ENCODE results near the gene ANKH.

Gene ANKH

DNA sequence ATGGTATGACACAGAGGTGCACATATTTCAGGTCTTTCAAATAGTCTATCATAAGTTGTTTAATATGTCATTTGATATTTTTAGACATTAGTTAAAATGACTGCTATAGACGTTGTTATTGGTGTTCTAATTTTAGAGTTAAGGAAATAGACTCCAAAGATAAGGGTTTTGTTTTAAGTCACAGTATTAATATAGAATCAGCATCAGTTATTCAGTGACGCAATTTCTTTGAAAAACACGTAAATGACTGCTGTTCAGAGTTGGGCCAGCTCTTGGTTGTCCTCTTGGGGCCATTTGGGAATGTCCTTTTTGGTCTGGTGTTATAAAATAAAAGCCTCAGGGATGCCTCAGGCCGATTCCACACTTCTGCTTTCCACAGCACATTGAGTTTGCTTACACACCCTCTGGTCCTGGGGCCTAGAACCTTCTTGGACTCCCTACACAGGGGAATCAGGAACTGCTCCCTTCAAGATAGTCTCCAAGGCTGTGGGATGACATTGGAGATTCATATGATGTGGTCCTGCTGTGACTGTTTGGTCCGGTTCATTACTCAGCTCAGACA is 192.7 kb downstream of the ANKH start:
- no peak for DNase-seq

DNA sequence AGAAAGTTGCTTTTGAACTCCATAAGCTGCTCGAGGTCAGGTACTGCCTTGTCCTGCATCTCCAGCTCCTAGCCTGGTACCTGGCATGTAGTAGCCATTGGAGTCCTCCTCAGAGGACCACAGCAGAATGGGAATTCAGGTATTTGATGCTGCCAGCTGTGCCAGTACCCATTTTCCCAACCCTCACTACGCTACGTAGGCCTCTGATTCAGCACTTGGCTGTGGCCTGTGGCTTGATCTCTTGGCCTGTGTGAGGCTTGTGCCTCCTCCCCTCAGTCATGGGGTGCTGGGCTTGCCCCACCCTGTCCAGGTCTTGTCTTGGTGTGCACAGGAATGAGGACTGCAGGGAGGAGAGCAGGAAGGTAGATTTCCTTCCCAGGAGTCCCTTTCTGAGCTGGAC is 195.3 kb downstream of the ANKH start:
- DNase-seq, result no peak

DNA sequence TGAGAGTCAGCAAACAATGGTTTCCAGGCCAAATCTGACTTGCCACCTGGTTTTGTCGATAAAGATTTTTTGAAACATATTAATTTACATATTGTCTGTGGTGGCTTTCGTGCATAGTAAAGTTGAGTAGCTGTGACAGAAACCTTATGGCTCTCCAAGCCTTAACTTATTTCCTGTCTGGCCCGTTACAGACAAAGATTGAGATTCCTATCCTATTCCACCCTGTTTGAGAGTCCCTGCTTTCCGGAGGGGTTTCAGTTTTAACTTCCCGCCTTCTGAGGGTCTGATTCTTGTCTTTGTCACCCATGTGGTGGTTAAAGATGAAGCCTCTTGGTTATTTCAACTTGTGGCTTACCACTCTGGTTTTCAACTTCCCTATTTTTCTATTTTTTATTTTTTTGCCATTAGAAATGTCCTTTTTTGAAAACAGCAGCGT is 195.7 kb downstream of the ANKH start:
- DNase-seq, result no peak

DNA sequence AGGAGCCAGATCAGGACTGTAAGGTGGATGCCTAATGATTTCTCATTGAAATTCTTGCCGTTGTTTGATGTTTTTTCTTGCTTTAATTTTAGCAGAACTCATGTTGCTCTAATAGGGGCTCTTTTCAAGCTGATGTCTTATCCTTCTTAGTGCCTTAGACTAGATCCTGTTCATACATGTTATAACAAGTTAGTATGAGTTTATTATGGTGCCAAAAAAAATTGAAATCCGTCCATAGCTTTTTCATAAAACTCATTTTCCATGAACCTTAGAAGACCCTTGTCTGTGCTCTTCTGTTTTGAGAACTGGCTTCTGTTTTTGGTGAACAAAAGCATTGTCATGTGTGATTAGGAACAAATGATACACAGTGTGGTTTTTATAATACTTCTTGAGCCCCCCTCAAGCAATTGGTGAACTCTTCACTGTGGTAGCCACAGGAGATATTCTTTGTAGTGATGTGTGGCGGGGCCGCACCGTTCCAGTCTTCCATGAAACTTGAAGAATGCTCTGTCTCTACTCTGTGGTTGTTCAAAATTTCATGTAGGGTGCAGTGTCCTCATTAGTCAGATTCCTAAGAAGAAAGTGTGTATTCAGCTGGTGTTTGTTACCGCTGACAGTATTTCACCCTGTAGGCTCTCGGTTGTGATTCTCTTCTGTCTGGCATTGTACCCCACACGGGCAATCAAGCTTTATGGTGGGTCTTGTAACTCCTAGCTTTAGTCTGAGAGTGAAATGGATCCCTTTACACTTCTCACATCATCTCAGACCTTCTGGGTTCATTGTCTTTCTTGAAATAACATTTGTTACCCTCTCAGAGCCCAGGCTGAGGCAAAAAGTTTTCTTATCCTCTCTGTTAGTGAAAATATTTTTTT is 196.4 kb downstream of the ANKH start:
- no peak for DNase-seq

DNA sequence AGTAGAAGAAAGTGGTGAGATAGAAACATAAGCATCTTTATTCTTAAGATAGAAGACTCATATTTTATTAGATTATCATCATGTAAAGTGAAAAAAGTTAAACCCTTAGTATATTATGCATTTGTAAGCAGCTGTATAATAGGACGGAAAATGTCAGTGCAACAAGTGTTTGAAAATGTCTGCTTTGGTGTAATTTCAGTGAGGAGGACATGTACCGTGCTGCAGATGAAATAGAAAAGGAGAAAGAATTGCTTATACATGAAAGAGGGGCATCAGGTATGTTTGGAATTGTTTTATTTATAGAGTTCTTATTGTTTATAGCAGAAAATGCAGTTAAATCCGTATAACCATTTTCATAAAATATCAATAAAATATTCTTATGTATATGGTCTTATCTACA is 198.1 kb downstream of the ANKH start:
- DNase-seq, result no peak

DNA sequence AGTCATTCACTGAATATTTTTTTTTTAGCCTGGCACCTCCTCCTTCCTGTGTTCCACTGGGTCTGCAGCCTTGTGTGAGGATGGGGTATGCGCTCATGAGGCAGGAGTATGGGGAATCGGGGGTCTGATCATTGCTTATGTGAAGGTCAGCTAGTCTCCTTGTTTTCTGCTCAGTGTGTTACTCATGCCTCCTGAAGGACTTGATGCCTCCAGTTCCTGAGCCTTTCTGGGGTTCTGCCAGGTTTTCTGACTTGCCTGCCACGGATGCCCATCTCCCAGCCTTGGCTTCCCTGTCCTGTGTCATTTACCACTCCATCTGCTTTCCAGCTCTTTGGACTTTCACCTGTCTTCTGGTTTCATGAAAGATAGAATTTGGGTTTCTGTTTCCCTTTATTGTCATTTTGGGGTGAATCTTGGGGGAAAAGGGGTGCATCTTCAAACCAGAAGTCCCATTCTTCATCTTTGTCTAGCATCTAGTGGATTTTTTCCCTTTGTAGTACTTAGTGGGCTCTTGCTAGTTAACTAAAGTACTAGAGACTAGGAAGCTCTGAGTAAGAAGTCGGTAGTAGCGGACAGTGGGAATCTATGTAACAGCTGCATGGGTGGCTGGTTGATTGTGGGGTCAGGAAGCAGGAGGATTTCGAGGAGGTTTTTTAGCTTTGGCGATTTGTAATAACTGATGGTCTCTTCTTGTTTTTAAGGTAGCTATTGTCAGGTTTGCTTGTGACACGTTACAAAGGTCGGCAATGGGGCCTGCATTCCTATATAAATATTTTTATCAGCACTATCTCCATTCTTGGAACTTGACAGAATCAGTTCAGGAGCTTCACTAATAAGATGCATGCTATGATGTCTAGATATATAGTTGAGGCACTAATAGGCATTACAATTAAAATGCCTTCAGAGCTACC is 198.8 kb downstream of the ANKH start:
- DNase-seq, result no peak

DNA sequence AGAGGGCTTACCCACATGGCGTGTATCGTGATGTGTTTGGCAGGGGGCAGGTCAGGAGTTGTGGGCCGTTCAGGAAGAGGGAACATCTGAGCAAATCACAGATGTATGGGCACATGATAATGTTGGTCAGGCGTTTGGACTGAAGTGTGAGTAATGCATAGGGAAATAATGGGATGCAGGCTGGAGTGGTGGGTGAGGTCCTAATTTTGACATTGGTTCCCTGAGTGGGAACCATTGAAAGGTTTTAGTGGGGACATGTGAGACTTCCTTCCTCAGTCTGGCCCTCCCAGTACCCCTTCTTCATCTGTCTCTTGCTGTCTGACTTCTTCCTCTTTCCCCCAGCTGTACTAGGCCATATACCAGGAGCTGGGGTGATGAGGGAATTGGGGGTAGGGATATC is 199.5 kb downstream of the ANKH start:
- DNase-seq, result no peak

DNA sequence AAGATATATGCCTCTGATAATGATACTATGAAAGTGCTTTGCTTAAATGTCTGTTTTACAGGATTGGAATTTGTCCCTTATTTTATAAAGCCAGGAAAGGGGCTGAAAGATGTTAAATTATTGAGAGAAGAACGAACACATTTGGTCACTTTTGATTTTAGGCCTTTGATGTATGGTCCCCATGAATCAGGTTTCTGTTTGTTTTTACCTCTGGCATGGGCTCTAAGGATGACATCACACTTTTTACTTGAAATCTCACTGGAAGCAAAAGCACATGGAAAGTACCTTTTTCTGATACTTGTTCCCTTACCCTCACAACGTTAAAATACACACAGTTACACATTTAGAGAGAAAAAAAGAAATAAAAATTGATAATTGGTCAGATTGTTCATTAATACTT is 200.2 kb downstream of the ANKH start:
- DNase-seq, result no peak

DNA sequence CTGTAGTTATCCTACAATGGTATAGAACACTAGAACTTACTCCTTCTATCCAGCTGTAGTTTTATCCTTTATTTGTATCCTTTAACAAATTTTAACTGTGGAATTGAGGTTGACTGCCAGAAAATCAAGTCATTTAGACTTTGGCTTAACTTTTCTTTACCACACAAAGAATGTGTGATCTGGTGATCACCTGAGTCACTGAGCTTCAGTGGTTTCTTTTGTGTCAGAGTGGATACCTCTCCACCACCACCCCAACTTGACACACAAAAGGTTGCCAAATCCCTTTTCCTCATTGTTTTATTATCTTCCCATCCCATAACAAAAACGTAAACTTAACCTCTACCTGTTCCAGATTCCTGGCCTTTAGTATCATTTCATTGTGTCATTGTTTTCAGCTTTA is 201.6 kb downstream of the ANKH start:
- no peak for DNase-seq

DNA sequence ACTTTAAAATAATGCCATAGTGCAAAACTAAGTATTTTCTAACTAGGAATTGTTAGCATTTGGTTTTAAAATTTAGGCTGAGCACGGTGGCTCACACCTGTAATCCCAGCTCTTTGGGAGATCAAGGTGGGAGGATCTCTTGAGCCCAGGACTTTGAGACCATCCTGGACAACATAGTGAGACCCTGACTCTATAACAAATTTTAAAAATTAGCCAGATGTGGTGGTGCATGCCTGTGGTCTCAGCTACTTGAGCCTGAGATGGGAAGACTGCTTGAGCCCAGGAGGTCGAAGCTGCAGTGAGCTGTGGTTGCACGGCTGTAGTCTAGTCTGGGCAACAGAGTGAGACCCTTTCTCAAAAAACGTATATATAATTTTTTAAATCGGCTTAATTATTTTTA is 202.2 kb downstream of the ANKH start:
- DNase-seq, result no peak

DNA sequence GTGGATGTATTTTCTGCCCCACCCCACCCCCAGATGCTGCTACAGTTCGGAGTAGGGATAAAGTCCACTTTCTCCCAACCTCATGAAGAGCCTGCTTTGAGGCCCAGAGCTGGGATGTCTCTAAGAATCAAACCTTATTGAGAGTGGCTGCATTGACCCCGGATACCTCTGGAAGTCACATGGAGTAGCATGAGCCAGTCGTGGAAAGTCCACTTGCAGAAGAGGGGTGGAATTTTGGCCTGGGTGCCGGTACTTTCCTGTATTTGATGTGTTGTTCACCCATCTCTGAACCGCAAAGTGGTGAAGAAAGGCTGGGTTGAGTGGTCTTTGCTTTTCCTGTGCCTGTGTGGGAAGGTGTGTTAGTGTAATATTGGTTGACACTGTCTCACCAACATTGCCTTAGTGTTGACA is 203.4 kb downstream of the ANKH start:
- no peak for DNase-seq

DNA sequence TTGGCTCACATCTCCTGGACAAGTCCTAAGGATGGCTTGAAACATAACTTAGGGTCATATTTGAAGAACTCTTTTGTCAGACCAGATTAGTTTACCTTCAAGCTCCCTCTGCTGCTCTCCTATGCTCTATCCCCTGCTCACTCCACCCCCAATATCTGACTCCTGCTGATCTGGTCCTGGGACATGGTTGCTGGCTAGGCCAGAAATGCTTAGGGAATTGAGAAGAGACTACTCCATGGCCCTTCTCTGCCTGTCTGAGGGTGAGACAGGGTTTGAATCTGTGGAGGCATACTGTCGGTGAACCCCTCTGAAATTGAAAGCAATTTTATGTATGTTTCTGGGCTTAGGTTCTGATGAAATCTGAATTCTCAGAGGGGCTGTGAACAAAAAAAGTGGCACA is 203.8 kb downstream of the ANKH start:
- no peak for DNase-seq

DNA sequence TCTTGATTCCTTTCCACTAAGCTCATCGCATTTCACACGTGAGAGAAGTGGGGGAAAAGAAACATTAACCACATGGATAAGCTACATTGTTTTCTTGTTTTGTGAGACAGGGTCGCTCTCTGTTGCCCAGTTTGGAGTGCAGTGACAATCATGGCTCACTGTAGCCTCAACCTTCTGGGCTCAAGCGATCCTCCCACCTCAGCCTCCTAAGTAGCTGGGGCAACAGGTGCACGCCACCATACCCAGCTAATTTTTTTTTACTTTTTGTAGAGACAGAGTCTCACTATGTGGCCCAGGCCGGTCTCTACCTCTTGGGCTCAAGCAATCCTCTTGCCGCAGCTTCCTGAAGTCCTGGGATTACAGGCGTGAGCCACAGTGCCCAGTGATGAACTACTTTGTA is 204.3 kb downstream of the ANKH start:
- no peak for DNase-seq

DNA sequence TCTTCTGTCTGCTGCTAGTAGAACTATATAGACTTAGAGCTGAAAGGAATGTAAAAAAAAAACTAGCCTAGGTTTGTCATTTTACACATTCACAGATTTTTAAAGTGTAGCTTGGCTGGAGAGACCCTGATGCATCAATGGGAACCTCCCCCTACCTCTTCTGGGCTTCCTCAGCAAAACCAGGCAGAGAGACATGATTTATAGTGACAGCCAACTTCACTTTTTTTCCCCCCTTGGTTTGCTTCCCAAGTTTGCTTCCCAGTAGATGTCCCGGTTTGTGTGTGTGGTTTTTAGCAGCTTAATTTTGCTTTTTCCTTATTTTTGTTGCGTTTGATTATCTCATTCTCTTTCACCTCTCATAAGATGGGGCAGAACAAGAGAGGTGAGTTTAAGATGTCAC is 205.2 kb downstream of the ANKH start:
- no peak for DNase-seq

DNA sequence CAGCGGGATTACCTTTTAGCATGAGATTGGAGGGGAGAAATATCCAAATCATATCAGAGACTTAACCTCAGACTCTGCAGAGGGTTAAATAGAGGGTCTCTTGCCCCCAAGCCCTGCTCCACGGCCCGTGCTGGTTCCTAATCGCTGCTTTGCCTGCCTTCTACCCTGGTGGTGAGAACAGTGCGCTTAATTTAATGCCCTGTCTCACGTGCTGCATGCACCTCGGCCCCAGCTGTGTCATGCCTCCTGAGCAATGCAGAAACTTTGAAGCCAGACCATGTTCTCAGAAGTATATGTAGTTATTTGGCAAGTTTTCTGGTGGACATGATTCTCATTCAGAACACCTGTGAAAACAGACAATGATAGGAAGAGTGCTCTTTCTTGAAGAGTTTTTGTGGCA is 205.6 kb downstream of the ANKH start:
- no peak for DNase-seq

DNA sequence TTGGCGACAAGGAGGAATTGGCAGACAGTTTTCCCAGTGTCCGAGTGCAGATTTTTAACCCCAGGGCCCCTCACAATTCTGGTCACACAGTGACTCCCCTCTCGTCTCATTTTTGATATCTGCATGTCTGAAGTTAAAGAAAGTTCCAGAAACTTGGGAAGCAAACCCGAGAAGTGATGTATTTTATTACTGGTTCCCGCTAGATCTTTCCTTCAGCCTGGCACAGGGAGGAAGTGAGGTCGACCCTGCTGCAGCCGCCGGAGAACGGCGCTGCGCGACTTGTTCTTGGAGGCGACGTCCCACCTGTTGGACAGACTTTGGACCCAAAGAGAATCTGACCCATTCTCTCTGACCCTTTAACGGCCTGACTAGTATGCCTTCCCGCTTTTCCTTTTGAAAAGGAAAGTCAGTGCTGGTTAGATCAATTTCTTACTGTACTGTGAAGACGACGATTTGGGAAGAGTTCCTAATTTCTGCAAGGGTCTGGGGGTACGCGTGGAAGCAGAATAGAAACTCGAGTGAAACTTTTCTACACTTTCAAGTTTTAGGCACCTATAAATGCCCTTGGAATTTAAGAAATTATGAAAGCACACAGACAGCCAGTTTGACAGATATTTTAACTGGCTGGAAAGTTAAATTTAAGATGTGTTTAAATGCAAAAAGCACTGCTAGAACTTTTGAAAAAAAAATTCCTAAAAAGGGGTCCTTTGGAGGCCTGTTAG is 206.3 kb downstream of the ANKH start:
- peak; percentile 14 for DNase-seq

DNA sequence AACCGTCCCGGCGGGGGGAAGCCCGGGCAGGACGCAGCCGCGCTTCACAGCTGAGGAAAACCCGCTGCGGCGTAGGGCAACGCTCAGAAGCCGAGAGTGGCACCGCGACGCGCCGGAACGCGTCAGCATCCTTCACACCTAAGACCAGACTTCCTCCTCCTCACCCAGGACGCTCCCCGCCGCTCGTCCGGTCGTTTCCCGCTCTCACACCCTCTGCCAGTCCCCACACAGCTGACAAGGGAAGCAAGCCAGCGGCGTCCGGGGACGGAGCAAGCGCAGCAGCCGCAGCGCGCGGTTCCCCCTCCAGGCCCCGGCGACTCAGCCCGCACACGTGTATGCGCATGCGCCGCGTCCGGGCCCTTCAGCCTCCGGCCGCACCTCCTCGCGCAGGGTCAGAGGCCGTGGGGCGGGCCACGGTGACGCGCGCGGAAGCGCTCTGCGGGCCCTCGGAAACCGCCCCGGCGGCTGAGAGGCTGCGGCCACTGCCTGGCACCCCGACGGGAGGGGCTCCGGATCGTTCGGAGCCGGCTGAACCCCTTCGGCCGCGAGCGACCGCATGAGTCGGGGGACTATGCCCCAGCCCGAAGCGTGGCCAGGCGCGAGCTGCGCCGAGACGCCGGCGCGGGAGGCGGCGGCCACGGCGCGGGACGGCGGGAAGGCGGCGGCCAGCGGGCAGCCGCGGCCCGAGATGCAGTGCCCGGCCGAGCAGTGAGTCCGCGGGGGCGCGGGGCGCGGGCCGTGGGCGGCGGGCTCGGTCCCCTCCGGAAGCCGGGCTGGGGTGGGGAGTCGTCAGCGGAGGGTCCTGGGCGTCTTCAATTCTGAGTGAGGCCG is 207.1 kb downstream of the ANKH start, which contains the start of gene OTULIN:
TSS of gene OTULIN (plus strand) at position 449 of the 831 bp plus-strand sequence. CDS start at position 557, 108 bp downstream.
- peak; percentile 53 for DNase-seq

DNA sequence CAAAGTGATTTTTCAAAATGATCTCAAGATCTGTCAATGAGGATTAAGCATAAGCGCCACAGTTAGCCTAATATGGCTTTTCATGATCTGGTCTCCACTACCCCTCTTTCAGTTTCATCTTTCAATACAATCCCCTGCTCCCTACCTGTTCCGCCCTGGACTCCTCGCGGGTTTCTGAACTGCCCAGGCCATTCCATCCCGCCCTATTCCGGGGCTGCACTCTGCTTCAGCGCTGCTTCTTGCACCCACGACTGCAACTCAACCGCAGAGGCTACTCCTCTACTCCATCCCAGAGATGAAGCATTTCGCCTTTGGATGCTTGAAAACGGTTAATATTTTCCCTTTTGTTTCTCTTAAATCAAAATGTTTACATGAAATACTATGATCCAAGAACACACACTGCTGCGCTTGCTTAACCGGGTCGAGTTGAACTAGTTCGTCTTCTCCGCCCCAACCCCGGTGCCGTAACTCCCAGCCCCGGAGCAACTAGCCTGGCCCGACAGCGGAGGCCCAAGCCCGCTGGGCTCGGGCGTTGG is 207.8 kb downstream of the ANKH start:
- no peak for DNase-seq

DNA sequence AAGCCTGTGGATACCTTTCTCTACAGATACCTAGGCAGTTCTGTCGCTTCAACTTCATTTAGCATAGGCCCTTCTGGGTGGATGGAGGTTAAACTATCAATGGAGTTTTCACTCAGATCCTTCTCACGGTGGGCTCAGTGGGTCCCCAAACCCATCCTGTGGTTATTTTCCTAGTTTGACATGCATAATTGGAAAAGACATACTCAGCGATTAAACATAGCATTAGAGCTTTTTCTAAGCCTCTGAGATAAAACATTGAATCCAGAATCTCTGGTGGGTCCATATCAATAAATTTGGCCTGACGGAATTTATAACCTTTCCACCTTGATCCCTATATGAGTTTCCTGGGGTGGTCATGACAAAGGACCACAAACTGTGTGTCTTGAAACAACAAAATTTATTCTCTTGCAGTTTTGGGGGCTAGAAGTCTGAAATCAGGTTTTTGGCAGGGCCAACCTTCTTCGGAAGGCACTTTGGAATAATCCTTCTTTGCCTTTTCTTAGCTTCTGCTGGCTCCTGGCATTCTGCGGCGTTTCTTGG is 208.8 kb downstream of the ANKH start:
- no peak for DNase-seq

DNA sequence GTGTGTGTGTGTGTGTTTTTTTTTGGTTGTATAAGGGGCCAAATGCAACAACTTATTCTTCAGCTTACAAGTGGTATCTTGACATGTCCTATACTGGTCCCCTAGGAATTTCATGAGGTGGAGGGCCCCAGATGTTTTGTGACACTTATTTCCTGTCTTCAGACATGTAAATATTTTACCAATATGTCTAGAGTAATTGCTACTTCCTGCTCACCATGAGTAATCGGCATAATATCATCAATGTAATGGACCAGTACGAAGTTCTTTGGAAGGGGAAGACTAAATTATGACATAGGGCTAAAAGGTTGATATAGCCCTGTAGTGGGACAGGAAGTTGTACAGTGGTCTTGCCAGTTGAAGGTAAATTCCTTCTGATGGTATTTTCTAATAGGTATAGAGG is 210.7 kb downstream of the ANKH start:
- DNase-seq, result no peak

All from DMS 273 treated with DMSO at 0.1 percent for 48 hours (cell line).